Astrocyte of the cerebellum (primary cell): Measurements from ENCODE around the gene FGFBP3.
"Not testable (repeated sequence)": the region's sequence is repeated elsewhere in the genome, so short reads cannot be mapped to it uniquely, and the experiment has no call there.

ENCODE experiments used
- DNase-seq: peaks from one replicate; pipeline ENCODE4 v3.0.0-alpha.2; 2011; ENCODE audit warnings: low read depth
- H3K4me3 ChIP-seq: 2 replicates; pipeline ENCODE4 v1.5.1; 2011; ENCODE audit warnings: mild to moderate bottlenecking, low read depth, low read length, moderate library complexity
- CTCF ChIP-seq: IDR thresholded peaks from 2 replicates; pipeline ENCODE4 v1.5.1; 2012; ENCODE audit warnings: low read length, low read depth, moderate library complexity, mild to moderate bottlenecking; ENCODE audit errors: missing control alignments
- in situ Hi-C: cut with HindIII; loops from 2 replicates; pipeline ENCODE4 v1.10.0; 2017; ENCODE audit warnings: low sequenced_read_pairs

FGFBP3 gene

GRCh38 chr10:91907033-91907594, 2.2 kb downstream of the FGFBP3 start:
- TF ChIP-seq CTCF = no peak
- in situ Hi-C loops = no loop called here
- no peak for DNase-seq

GRCh38 chr10:91901784-91902677, 7.3 kb downstream of the FGFBP3 start:
- TF ChIP-seq CTCF = no peak
- in situ Hi-C loops = no loop called here
- DNase-seq = peak; percentile 79
- H3K4me3 ChIP-seq = no peak overlapping the region

More at GRCh38 chr10:91907033-91907594, 2.2 kb downstream of the FGFBP3 start:
- no peak overlapping the region for H3K4me3 ChIP-seq

DNA sequence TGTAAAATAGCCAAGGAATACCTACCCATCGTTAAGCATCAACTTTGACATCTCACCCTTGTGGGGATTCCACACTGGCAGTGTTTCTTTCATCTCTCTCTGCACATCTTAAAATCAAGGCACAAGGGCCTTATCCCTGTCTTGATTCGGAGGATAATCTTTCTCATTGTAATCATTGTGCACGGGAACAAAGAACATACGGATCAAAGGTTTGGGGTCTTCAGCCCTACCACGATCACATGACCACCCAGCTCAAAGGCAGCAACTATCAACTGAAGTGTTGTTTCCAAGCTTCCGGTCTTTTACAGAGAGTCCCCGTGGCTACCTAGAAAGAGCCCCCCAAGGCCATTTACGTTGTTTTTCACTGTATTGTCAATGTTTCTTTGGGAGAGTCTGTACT, 11.9 kb downstream of the FGFBP3 start:
- in situ Hi-C loops = no loop called here
- no peak overlapping the region for H3K4me3 ChIP-seq
- DNase-seq = no peak
- no peak for TF ChIP-seq CTCF

DNA sequence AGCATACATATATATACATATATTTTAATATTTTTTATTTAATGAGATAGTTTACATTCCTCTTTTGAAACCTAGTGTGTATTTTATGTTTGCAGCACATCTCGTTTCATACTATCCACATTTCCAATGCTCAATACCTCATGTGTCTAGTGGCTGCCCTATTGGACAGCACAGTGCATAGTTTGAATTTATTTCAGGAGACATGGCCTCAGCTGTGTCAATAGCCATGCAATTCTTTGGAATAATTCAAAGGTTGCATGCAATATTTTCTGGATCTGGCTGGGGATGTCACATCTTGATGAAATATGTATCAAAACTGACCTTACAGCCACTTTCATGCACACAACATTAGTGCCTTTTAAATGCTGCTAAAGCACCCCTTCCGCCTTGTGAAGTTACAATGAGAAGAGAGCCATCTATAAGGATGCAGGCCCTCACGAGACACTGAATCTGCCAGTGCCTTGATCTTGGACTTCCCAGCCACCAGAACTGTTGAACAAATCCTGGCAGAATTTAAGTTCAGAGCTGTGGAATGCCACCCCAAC, 13.0 kb downstream of the FGFBP3 start:
- no peak for TF ChIP-seq CTCF
- in situ Hi-C loops = no loop called here

GRCh38 chr10:91894261-91894685, 15.0 kb downstream of the FGFBP3 start:
- DNase-seq, in situ Hi-C loops: not testable (repeated sequence)

More for the DNA sequence above, 13.0 kb downstream of the FGFBP3 start:
- no peak overlapping the region for H3K4me3 ChIP-seq
- DNase-seq = no peak

GRCh38 chr10:91893051-91893450, 16.2 kb downstream of the FGFBP3 start:
- TF ChIP-seq CTCF = no peak
- no peak for DNase-seq
- H3K4me3 ChIP-seq = no peak overlapping the region
- in situ Hi-C loops = no loop called here

More at GRCh38 chr10:91894261-91894685, 15.0 kb downstream of the FGFBP3 start:
- not testable (repeated sequence) for H3K4me3 ChIP-seq
